Measurements from ENCODE around the gene RPL39. TPM values are rescaled to one million over a fixed set of nuclear protein-coding genes. Genes with fewer than 3 reads are reported as not detected.

Gene RPL39
- total and polyA plus RNA-seq, 10 of the 15 experiments (the other 5 are each of a cell fraction or from before 2014, with no cell fraction given): 1,792 to 6,541 (median 3,667) TPM

- RAD21 ChIA-PET (ENCODE audit: unreplicated experiment): interaction anchor here (1.0 to 1.5 kb wide), 2 partner anchors 25 to 54 kb away, joined by 3 to 4 read pairs; partner anchors contain the start of genes RNF113A and RPL39
- POLR2A ChIA-PET: interaction anchor here (1.1 kb wide), 1 partner anchor 26 kb away, joined by 3 read pairs; no protein-coding TSS in a partner anchor
- FAIRE-seq: no peak
- TF ChIP-seq GATAD2B (conservative IDR thresholded peaks at IDR 0.05; ENCODE audit: low read depth): no peak
- no peak for TF ChIP-seq TBL1XR1 (IDR thresholded peaks at IDR 0.05; ENCODE audit: low read depth, low read length)
- TF ChIP-seq POLR2A (IDR thresholded peaks at IDR 0.05; ENCODE audit: low read depth, low read length): no peak
- no peak for TF ChIP-seq TAF1 (IDR thresholded peaks at IDR 0.05; ENCODE audit: borderline replicate concordance, low read depth, low read length)
- no peak for TF ChIP-seq RELA (IDR thresholded peaks at IDR 0.05; ENCODE audit: borderline replicate concordance, partially characterized antibody)
- TF ChIP-seq FOS (IDR thresholded peaks at IDR 0.05; ENCODE audit: borderline replicate concordance, extremely low read depth, insufficient read length): no peak
- no peak for TF ChIP-seq MXI1 (IDR thresholded peaks at IDR 0.05; ENCODE audit: low read depth, low read length)
- TF ChIP-seq ZNF592 (IDR thresholded peaks at IDR 0.05): no peak
- TF ChIP-seq PAX8 (IDR thresholded peaks at IDR 0.05): no peak
- no peak for TF ChIP-seq PAX5 (IDR thresholded peaks at IDR 0.05; ENCODE audit: borderline replicate concordance, low read depth, low read length)
- TF ChIP-seq CBX3 (IDR thresholded peaks at IDR 0.05; ENCODE audit: borderline replicate concordance, low read depth): no peak
- no peak for TF ChIP-seq ZNF384 (IDR thresholded peaks at IDR 0.05; ENCODE audit: borderline replicate concordance, low read depth, low read length)
- no peak for TF ChIP-seq CHD1 (IDR thresholded peaks at IDR 0.05; ENCODE audit: low read depth, low read length)
- TF ChIP-seq TCF7 (IDR thresholded peaks at IDR 0.05; ENCODE audit: borderline replicate concordance): no peak
- no peak for TF ChIP-seq NRF1 (conservative IDR thresholded peaks at IDR 0.05; ENCODE audit: low read depth, low read length)
- no peak for TF ChIP-seq USF2 (IDR thresholded peaks at IDR 0.05; ENCODE audit: borderline replicate concordance, low read depth, low read length)
- no peak for TF ChIP-seq FOXM1 (IDR thresholded peaks at IDR 0.05; ENCODE audit: low read depth, low read length)
- TF ChIP-seq SRF (IDR thresholded peaks at IDR 0.05; ENCODE audit: low read depth in 2 of 2, low read length in 2 of 2): no peak
- TF ChIP-seq, protein P1, sequence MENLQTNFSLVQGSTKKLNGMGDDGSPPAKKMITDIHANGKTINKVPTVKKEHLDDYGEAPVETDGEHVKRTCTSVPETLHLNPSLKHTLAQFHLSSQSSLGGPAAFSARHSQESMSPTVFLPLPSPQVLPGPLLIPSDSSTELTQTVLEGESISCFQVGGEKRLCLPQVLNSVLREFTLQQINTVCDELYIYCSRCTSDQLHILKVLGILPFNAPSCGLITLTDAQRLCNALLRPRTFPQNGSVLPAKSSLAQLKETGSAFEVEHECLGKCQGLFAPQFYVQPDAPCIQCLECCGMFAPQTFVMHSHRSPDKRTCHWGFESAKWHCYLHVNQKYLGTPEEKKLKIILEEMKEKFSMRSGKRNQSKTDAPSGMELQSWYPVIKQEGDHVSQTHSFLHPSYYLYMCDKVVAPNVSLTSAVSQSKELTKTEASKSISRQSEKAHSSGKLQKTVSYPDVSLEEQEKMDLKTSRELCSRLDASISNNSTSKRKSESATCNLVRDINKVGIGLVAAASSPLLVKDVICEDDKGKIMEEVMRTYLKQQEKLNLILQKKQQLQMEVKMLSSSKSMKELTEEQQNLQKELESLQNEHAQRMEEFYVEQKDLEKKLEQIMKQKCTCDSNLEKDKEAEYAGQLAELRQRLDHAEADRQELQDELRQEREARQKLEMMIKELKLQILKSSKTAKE (IDR thresholded peaks at IDR 0.05; ENCODE audit: low read depth, poor library complexity, severe bottlenecking): no peak
These were observed 25.8 kb upstream of the RPL39 start for GRCh38 chrX:119817130-119817690.

More at GRCh38 chrX:119817130-119817690, 25.8 kb upstream of the RPL39 start:
- in situ Hi-C loops (cut with MboI): no loop called here
- Histone ChIP-seq H3K36me3 (ENCODE audit: control insufficient read depth in 2 of 2, insufficient read depth in 2 of 2, low read length in 1 of 2) (no peaks in the 10 kb centered on the region), H4K20me1 (ENCODE audit: control insufficient read depth, insufficient read depth) (no peaks in the 10 kb centered on the region), H3K27me3 (replicated peaks in 1 of 2; ENCODE audit: control insufficient read depth in 2 of 2, insufficient read depth in 2 of 2, low read length in 1 of 2) (no peaks in the 10 kb centered on the region; a peak in 1 of 4 replicates), H3K9me3 (replicated peaks; ENCODE audit: control insufficient read depth, insufficient read depth, low read length) (no peaks in the 10 kb centered on the region), H3K79me2 (ENCODE audit: control insufficient read depth, insufficient read depth, low read length) (no peaks in the 10 kb centered on the region), H2AFZ (ENCODE audit: control insufficient read depth, low read depth, low read length) (no peak overlapping the region), H3K27ac (ENCODE audit: control insufficient read depth, insufficient read depth) (no peak overlapping the region), H3K4me3 (no peak overlapping the region), H3K4me1 (ENCODE audit: control insufficient read depth, insufficient read depth, low read length) (no peaks in the 10 kb centered on the region), H3K4me2 (ENCODE audit: control insufficient read depth, insufficient read depth) (no peak overlapping the region), H3K9ac (ENCODE audit: control insufficient read depth, insufficient read depth, low read length) (no peak overlapping the region)
- ATAC-seq (no peak), DNase-seq (ENCODE audit: low read depth, low spot score) (no peak)
- WGBS (ENCODE audit: insufficient coverage, insufficient replicate concordance, low lambda C conversion rate, missing lambda C conversion rate): 59% methylated on average over 6 of the region's 6 CpGs
- intact Hi-C loops (cut with micrococcal nuclease; ENCODE audit: unreplicated experiment): no loop called here
- no TSS peak for BruUV-seq (replicated peaks)
- SMC1A ChIA-PET (ENCODE audit: uncharacterized antibody, unreplicated experiment): interaction anchor here (1.3 kb wide), 1 partner anchor 24 kb away, joined by 4 read pairs; no protein-coding TSS in a partner anchor
- CTCF ChIA-PET: interaction anchor here (0.8 to 1.2 kb wide), 3 partner anchors 14 to 36 kb away, joined by 3 to 6 read pairs (median 3); partner anchors contain the start of genes RPL39 and UPF3B
